ENCODE data around the gene PDP2. TPM values are rescaled to one million over a fixed set of nuclear protein-coding genes. Genes with fewer than 3 reads are reported as not detected.

PDP2 gene
- 8.2 and 12.2 TPM in 2 replicates for total RNA-seq

GRCh38 chr16:66880288-66881013, at the start of gene PDP2:
Gene PDP2 (plus strand): TSS chr16:66880515. CDS start chr16:66884285, 3,770 bp downstream.

GRCh38 chr16:66844342-66845079, 35.8 kb upstream of the PDP2 start, which contains the start of gene CA7:
Gene CA7 (plus strand): TSS chr16:66844414. CDS start chr16:66844488, 74 bp downstream.

GRCh38 chr16:66918803-66919568, 38.7 kb downstream of the PDP2 start, which contains the start of gene CDH16:
Gene CDH16 (minus strand): TSS chr16:66918885. CDS start chr16:66918065, 820 bp downstream.

GRCh38 chr16:66925322-66925840, 45.1 kb downstream of the PDP2 start, which contains the start of gene RRAD:
Gene RRAD (minus strand): TSS chr16:66925535. CDS start chr16:66925179, 356 bp downstream.

GRCh38 chr16:66934138-66934838, 54.0 kb downstream of the PDP2 start, which contains the start of gene CIAO2B:
Gene CIAO2B (minus strand): TSS chr16:66934402. CDS start chr16:66934364, 38 bp downstream.

GRCh38 chr16:66935314-66936011, 55.1 kb downstream of the PDP2 start, which contains the start of gene CES2:
Gene CES2 (plus strand): TSS chr16:66935516. CDS start chr16:66935636, 120 bp downstream.

Other genes with a start within 250 kb of the PDP2 start
- 13.0 and 16.0 TPM in 2 replicates for gene CMTM4, start 183.8 kb upstream of the PDP2 start, total RNA-seq
- gene DYNC1LI2, start 128.9 kb upstream of the PDP2 start, total RNA-seq: 151 and 204 TPM in 2 replicates
- 0.10 TPM in 1 of 2 replicates, not detected in the other for gene TERB1, start 78.9 kb upstream of the PDP2 start, total RNA-seq
- gene NAE1, start 49.5 kb upstream of the PDP2 start, total RNA-seq: 51.9 and 66.2 TPM in 2 replicates
- gene CA7, start 36.1 kb upstream of the PDP2 start, total RNA-seq: not detected in 2 replicates
- gene CDH16, start 38.4 kb downstream of the PDP2 start, total RNA-seq: not detected in 2 replicates
- gene RRAD, start 45.0 kb downstream of the PDP2 start, total RNA-seq: under 0.01 and 0.19 TPM in 2 replicates
- 109 and 131 TPM in 2 replicates for gene CIAO2B, start 53.9 kb downstream of the PDP2 start, total RNA-seq
- 28.5 and 30.4 TPM in 2 replicates for gene CES2, start 55.0 kb downstream of the PDP2 start, total RNA-seq
- gene CES3, start 80.8 kb downstream of the PDP2 start, total RNA-seq: not detected in 2 replicates
- 1.9 and 2.0 TPM in 2 replicates for gene CES4A, start 108.1 kb downstream of the PDP2 start, total RNA-seq
- 78.1 and 101 TPM in 2 replicates for gene CBFB, start 148.6 kb downstream of the PDP2 start, total RNA-seq
- gene PHAF1, start 229.4 kb downstream of the PDP2 start, total RNA-seq: 14.7 and 15.3 TPM in 2 replicates

Data from vein endothelial cell (primary cell).